GM21423 (cell line): ENCODE data around the gene YBX1.

Experiments
- ATAC-seq: cut with Tn5 transposase; IDR thresholded peaks from one replicate; pipeline ENCODE4 v1.9.1; 2021; ENCODE audit warnings: mild to moderate bottlenecking, moderate library complexity; ENCODE audit not compliant: unreplicated experiment

The YBX1 gene

GRCh38 chr1:42681741-42682483, at the start of gene YBX1:
TSS of gene YBX1 (plus strand) at chr1:42682418. CDS start at chr1:42682566, 148 bp downstream.
- ATAC-seq: peak; percentile 85

GRCh38 chr1:42639116-42639515, 43.1 kb upstream of the YBX1 start:
- ATAC-seq: no peak

- no peak for ATAC-seq
These were observed 36.2 kb upstream of the YBX1 start for GRCh38 chr1:42646056-42646455.

GRCh38 chr1:42657201-42657600, 25.0 kb upstream of the YBX1 start:
- no peak for ATAC-seq

GRCh38 chr1:42657981-42658876, 24.0 kb upstream of the YBX1 start, which contains the start of gene PPIH:
TSS of gene PPIH (plus strand) at chr1:42658423. CDS start at chr1:42658447, 24 bp downstream.
- ATAC-seq: peak; percentile 95

- ATAC-seq: no peak
These were observed 23.3 kb upstream of the YBX1 start for GRCh38 chr1:42658877-42659337.

GRCh38 chr1:42660907-42661500, 21.2 kb upstream of the YBX1 start:
- ATAC-seq: no peak

GRCh38 chr1:42669936-42670335, 12.3 kb upstream of the YBX1 start:
- ATAC-seq: no peak

- no peak for ATAC-seq
These were observed 11.8 kb upstream of the YBX1 start for GRCh38 chr1:42670425-42670824.

GRCh38 chr1:42674214-42674613, 8.0 kb upstream of the YBX1 start:
- no peak for ATAC-seq

GRCh38 chr1:42674682-42675081, 7.5 kb upstream of the YBX1 start:
- no peak for ATAC-seq

GRCh38 chr1:42675467-42675866, 6.8 kb upstream of the YBX1 start:
- ATAC-seq: no peak

- no peak for ATAC-seq
These were observed 5.6 kb upstream of the YBX1 start for GRCh38 chr1:42676534-42677087.

GRCh38 chr1:42679364-42679983, 2.7 kb upstream of the YBX1 start:
- no peak for ATAC-seq

GRCh38 chr1:42680055-42680454, 2.2 kb upstream of the YBX1 start:
- no peak for ATAC-seq

- ATAC-seq: no peak
These were observed 1.1 kb upstream of the YBX1 start for GRCh38 chr1:42680921-42681683.

GRCh38 chr1:42682484-42682738, 193 bp downstream of the YBX1 start:
- ATAC-seq: peak; percentile 14

GRCh38 chr1:42682739-42683531, 717 bp downstream of the YBX1 start:
- peak; percentile 44 for ATAC-seq

- no peak for ATAC-seq
These were observed 1.9 kb downstream of the YBX1 start for GRCh38 chr1:42684139-42684538.
